GM19397 (cell line): ENCODE data around the gene ZNF92.
"Not testable (repeated sequence)": the region's sequence is repeated elsewhere in the genome, so short reads cannot be mapped to it uniquely, and the experiment has no call there.

ENCODE experiments used
- ATAC-seq: cut with Tn5 transposase; IDR thresholded peaks from one replicate; pipeline ENCODE4 v1.9.1; 2021; ENCODE audit warnings: mild to moderate bottlenecking, moderate library complexity; ENCODE audit not compliant: unreplicated experiment

ZNF92 gene

DNA sequence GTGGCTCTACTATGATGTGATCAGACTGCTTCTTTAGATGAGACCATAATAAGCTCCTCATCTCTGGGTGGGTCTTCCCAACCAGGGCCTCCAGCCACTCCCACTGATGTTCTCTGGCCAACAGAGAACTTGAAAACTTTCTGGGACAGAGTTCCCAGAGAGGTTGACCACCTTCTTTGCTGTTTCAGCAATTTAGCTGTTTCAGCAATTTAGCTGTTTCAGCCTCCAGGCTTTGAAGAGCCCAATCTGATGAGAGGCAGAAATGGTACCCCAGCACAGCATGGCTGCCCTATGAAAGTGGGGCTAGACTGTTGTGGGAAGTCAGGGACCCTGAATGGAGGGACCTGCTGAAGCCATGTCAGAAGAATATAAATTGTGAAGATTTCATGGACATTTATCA, 49.0 kb downstream of the ZNF92 start:
- ATAC-seq = no peak

DNA sequence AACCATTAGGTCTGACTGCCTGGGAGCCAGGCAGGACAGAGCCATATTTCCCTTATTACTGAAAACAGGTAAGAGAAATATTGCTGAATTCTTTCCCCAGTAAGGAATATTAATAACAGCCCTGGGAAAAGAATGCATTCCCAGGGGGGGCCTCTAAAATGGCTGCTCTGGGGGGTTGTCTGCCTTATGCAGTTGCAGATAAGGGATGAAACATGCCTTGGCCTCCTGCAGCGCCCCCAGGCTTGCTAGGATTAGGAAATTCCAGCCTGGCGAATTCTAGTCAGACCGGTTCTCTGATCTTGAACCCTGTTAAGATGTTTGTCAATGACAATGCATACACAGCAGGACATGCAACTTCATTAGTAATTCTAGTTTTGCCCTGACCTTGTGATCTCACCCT, 49.6 kb downstream of the ZNF92 start:
- ATAC-seq = not testable (repeated sequence)

DNA sequence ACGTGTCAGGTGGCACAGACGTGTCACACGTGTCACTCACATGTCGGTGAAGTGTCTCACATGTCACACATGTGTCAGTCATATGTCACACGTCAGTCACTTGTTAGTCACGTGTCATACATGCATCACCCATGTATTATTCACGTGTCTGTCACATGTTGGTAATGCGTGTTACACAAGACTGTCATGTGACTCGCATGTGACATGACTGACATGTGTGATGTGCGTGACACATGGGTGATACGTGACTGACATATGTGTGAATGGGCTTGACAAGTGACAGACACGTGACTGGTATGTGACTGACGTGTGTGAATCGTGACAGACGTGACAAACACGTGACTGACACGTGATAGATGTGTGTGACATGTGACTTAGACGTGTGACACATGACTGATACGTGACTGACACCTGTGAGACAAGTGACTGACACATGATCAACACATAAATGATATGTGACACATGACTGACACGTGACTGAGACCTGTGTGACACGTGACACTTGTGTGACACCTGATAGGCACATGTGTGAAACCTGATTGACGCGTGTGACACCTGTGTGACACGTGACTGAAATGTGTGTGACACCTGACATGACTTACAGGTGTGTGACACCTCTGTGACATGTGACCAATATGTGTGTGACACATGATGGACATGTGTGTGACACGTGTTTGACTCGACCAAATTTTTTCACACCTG, 56.1 kb downstream of the ZNF92 start:
- ATAC-seq = no peak

GRCh38 chr7:65430344-65431186, 56.9 kb downstream of the ZNF92 start:
- ATAC-seq = no peak

- ATAC-seq = no peak
These were observed 60.7 kb downstream of the ZNF92 start for GRCh38 chr7:65434307-65434706.

- no peak for ATAC-seq
These were observed 62.5 kb downstream of the ZNF92 start for GRCh38 chr7:65436163-65436562.

GRCh38 chr7:65438598-65438997, 64.9 kb downstream of the ZNF92 start:
- no peak for ATAC-seq

DNA sequence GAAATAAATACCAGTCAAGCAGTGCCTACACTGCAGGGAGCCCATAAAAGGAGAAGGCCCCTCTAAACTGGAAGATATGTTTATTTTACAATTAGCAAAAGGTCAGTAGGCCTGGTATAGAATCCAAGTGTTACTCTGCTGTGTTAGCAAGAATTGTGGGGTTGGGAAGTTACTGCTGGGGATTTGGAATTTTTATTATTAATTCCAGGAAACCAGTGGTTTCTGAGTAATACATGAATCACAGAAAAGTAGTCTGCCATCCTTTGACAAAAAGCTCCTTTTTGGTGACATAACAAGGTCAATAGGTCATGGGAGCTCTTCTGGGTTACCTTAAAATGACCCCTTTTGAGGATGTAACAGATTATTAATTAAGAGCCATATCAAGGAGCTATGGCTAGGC, 67.4 kb downstream of the ZNF92 start:
- no peak for ATAC-seq

- no peak for ATAC-seq
These were observed 70.7 kb downstream of the ZNF92 start for GRCh38 chr7:65444205-65444842.

DNA sequence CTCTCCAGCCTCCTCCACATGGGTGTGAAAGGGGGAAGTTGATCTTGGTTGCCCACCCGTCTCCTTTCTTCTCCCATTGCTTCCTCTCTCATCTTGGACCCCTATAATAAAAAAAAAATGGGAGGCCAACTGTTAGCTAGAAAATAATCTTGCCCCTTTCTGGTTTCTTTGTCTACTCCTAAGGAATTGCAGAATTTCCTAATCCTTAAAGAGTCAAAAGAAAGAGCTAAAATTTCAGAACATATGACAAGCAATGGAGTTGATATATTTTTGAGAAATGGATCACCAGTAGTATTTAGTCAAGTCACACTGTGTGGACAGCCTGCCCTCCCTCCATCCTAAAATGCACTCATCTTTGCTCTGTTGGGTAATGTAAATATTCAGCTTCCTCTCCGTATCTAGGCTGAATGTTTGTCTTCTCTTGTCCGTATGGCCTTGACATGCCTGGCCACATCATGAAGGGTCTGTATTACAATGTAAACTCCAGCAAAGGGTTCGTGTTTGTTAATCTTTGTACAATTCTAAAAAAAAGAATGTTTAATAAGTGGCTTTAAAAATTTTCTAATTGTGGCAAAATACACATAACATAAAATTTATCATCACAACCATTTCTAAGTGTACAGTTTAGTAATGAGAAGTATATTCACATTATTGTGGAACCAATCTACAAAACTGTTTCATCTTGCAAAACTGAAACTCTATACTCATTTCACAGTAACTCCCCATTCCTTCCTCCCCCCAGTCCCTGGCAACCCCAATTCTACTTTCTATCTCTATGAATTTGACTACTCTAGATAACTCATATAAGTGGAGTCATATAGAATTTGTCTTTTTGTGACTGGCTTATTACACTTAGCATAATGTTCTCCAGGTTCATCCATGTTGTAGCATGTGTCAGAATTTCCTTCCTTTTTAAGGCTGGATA, 71.5 kb downstream of the ZNF92 start:
- no peak for ATAC-seq

DNA sequence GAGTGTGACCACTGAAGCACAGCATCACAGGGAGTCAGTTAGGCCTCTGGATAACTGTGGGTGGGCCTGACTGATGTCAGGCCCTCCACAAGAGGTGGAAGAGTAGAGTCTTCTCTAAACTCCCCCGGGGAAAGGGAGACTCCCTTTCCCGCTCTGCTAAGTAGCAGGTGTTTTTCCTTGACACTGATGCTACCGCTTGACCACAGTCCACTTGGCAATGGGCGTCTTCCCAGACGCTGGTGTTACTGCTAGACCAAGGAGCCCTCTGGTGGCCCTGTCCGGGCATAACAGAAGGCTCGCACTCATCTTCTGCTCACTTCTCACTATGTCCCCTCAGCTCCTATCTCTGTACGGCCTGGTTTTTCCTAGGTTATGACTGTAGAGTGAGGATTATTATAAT, 73.4 kb downstream of the ZNF92 start:
- not testable (repeated sequence) for ATAC-seq

- no peak for ATAC-seq
These were observed 75.3 kb downstream of the ZNF92 start for GRCh38 chr7:65448816-65449504.

GRCh38 chr7:65449505-65449852, 75.8 kb downstream of the ZNF92 start:
- ATAC-seq = no peak
